ENCODE data around the gene SGMS2. TPM values are rescaled to one million over a fixed set of nuclear protein-coding genes. Genes with fewer than 3 reads are reported as not detected.

Gene SGMS2
- polyA plus RNA-seq, 3 donors = 20.8 to 32.7 (median 23.0) TPM

DNA sequence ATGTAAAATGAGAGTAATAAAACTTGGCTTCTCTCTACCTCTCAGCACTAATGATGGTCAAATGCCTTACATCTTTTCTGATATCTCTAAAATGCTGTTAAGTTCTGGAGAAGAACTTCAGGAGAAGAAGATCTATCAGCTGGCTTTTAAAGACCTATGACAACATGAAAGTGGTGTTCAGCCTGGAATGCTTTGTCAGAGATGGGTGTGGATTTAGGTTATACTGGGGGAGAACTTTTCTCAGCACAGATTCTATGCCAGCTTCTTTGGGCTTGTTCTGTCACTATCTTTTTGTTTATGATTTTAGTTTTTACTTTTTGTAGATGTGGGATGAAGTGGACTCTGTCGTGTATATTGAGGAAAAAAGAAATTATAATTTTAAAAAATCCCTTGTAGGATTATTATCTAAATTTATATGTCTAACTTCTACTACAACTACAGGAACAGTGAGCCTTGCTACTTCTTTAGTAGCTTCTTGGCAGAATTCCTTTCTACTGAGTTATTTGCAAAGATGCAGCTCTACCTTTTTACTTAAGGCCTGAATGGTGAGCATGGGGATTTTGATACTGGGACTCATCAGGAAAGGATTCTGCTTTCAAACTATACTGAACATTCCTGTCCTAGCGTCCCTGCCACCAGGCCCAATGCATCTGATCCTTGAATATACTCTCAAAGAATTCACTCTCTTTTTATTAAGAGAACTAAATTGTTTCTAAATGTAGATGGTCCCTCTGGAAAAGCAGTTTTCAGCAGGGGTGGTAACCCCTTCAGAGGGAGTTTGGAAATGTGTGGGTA, 126.2 kb downstream of the SGMS2 start:
- H3K27me3 ChIP-seq (ENCODE audit: control insufficient read depth in 2 of 2, insufficient read depth in 2 of 2, low read length in 2 of 2) = no peaks in the 10 kb centered on the region
- H4K20me1 ChIP-seq (ENCODE audit: insufficient read depth, low read length) = no peaks in the 10 kb centered on the region
- no peak overlapping the region for H2AFZ ChIP-seq (ENCODE audit: insufficient read depth, low read depth, low read length, poor library complexity, severe bottlenecking)
- Mint-ChIP-seq H3K4me3 (no peak overlapping the region), H3K27ac (no peak overlapping the region), H3K27me3 (ENCODE audit: low read depth in 3 of 3) (no peaks in the 10 kb centered on the region), H3K36me3 (peaks cover 0 to 13% of the 10 kb centered on the region in 2 donors), H3K9me3 (peaks cover under 1 to 10% (median 3%) of the 10 kb centered on the region in 7 donors), H3K4me1 (no peaks in the 10 kb centered on the region)
- TF ChIP-seq, protein P1, sequence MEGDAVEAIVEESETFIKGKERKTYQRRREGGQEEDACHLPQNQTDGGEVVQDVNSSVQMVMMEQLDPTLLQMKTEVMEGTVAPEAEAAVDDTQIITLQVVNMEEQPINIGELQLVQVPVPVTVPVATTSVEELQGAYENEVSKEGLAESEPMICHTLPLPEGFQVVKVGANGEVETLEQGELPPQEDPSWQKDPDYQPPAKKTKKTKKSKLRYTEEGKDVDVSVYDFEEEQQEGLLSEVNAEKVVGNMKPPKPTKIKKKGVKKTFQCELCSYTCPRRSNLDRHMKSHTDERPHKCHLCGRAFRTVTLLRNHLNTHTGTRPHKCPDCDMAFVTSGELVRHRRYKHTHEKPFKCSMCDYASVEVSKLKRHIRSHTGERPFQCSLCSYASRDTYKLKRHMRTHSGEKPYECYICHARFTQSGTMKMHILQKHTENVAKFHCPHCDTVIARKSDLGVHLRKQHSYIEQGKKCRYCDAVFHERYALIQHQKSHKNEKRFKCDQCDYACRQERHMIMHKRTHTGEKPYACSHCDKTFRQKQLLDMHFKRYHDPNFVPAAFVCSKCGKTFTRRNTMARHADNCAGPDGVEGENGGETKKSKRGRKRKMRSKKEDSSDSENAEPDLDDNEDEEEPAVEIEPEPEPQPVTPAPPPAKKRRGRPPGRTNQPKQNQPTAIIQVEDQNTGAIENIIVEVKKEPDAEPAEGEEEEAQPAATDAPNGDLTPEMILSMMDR (IDR thresholded peaks at IDR 0.05) = no peak
- no peak overlapping the region for H3K27ac ChIP-seq (ENCODE audit: low read depth in 1 of 2, low read length in 2 of 2)
- H3K9me3 ChIP-seq (replicated peaks in 1 of 2; ENCODE audit: control insufficient read depth in 1 of 2, insufficient read depth in 1 of 2, low read length in 2 of 2) = peaks cover 0 to 4% of the 10 kb centered on the region in 2 donors
- H3K4me2 ChIP-seq (replicated peaks; ENCODE audit: extremely low read depth, low read length, poor library complexity, severe bottlenecking) = no peak overlapping the region
- no peaks in the 10 kb centered on the region for H3K4me1 ChIP-seq (ENCODE audit: control insufficient read depth in 1 of 2, insufficient read depth in 2 of 2, low read length in 2 of 2)
- no peak for DNase-seq
- intact Hi-C loops (cut with micrococcal nuclease) = no loop called here
- WGBS (ENCODE audit: insufficient coverage) = no CpG with 5 or more reads among the region's 2 CpGs
- H3K9ac ChIP-seq (ENCODE audit: insufficient read depth, low read length, poor library complexity, severe bottlenecking) = no peak overlapping the region
- H3K79me2 ChIP-seq (ENCODE audit: insufficient read depth, low read length) = no peaks in the 10 kb centered on the region
- H3K4me3 ChIP-seq (replicated peaks in 1 of 3; ENCODE audit: low read depth in 2 of 3, low read length in 3 of 3) = no peak overlapping the region
- no peaks in the 10 kb centered on the region for H3K36me3 ChIP-seq (replicated peaks in 1 of 2; ENCODE audit: control insufficient read depth in 1 of 2, insufficient read depth in 2 of 2, low read length in 2 of 2)

DNA sequence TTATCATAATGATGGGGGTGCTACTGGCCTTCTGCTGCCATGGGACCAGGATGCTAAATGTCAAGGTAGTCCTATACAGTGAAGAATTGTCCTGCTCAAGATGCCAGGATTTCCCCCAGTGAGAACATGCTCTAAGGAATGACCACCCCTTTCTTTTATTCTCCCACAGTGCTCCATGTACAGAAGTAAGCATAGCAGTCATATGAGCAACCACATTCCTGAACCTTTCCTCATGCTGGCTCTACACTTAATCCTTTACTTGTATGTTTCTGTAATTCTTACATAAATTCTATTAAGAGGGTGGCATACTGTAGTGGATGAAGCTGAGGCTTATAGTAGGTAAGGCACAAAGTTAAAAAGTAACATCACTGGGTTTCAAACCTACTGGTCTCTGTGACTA, 126.8 kb downstream of the SGMS2 start:
- no peaks in the 10 kb centered on the region for H3K36me3 ChIP-seq (replicated peaks in 1 of 2; ENCODE audit: control insufficient read depth in 1 of 2, insufficient read depth in 2 of 2, low read length in 2 of 2)
- no peak overlapping the region for H3K4me3 Mint-ChIP-seq
- intact Hi-C loops (cut with micrococcal nuclease) = no loop called here

More for the DNA sequence above, 126.8 kb downstream of the SGMS2 start:
- no peaks in the 10 kb centered on the region for H4K20me1 ChIP-seq (ENCODE audit: insufficient read depth, low read length)
- H3K9me3 ChIP-seq (replicated peaks in 1 of 2; ENCODE audit: control insufficient read depth in 1 of 2, insufficient read depth in 1 of 2, low read length in 2 of 2) = peaks cover under 1 to 4% of the 10 kb centered on the region in 2 donors
- Mint-ChIP-seq H3K9me3 (peaks cover 7 to 16% (median 9%) of the 10 kb centered on the region in 7 donors), H3K36me3 (peaks cover 0 to 13% of the 10 kb centered on the region in 2 donors), H3K4me1 (no peaks in the 10 kb centered on the region), H3K27ac (no peak overlapping the region), H3K27me3 (ENCODE audit: low read depth in 3 of 3) (peaks cover 0 to 2% (median 1%) of the 10 kb centered on the region in 3 donors)
- H2AFZ ChIP-seq (ENCODE audit: insufficient read depth, low read depth, low read length, poor library complexity, severe bottlenecking) = no peak overlapping the region
- H3K9ac ChIP-seq (ENCODE audit: insufficient read depth, low read length, poor library complexity, severe bottlenecking) = no peak overlapping the region
- H3K4me3 ChIP-seq (replicated peaks in 1 of 3; ENCODE audit: low read depth in 2 of 3, low read length in 3 of 3) = no peak overlapping the region
- H3K79me2 ChIP-seq (ENCODE audit: insufficient read depth, low read length) = no peaks in the 10 kb centered on the region
- H3K27me3 ChIP-seq (ENCODE audit: control insufficient read depth in 2 of 2, insufficient read depth in 2 of 2, low read length in 2 of 2) = no peaks in the 10 kb centered on the region
- TF ChIP-seq, protein P1 (IDR thresholded peaks at IDR 0.05) = no peak
- no peak for DNase-seq
- no peaks in the 10 kb centered on the region for H3K4me1 ChIP-seq (ENCODE audit: control insufficient read depth in 1 of 2, insufficient read depth in 2 of 2, low read length in 2 of 2)
- H3K27ac ChIP-seq (ENCODE audit: low read depth in 1 of 2, low read length in 2 of 2) = no peak overlapping the region
- H3K4me2 ChIP-seq (replicated peaks; ENCODE audit: extremely low read depth, low read length, poor library complexity, severe bottlenecking) = no peak overlapping the region

Data from CD14-positive monocyte (primary cell).